ENCODE measurements around the gene HECW1.

Gene HECW1

GRCh38 chr7:43372676-43373355, 260.4 kb downstream of the HECW1 start:
- no peak for DNase-seq (ENCODE audit: low spot score)

GRCh38 chr7:43377196-43377960, 264.9 kb downstream of the HECW1 start:
- no peak for DNase-seq (ENCODE audit: low spot score)

GRCh38 chr7:43379210-43379609, 266.8 kb downstream of the HECW1 start:
- no peak for DNase-seq (ENCODE audit: low spot score)

GRCh38 chr7:43384616-43385308, 272.3 kb downstream of the HECW1 start:
- no peak for DNase-seq (ENCODE audit: low spot score)

GRCh38 chr7:43385309-43385680, 272.8 kb downstream of the HECW1 start:
- DNase-seq (ENCODE audit: low spot score), result no peak

GRCh38 chr7:43385856-43386255, 273.4 kb downstream of the HECW1 start:
- no peak for DNase-seq (ENCODE audit: low spot score)

GRCh38 chr7:43387932-43388331, 275.5 kb downstream of the HECW1 start:
- no peak for DNase-seq (ENCODE audit: low spot score)

GRCh38 chr7:43390576-43390975, 278.1 kb downstream of the HECW1 start:
- DNase-seq (ENCODE audit: low spot score), result no peak

GRCh38 chr7:43391518-43391917, 279.1 kb downstream of the HECW1 start:
- DNase-seq (ENCODE audit: low spot score), result no peak

- no peak for DNase-seq (ENCODE audit: low spot score)
Observed at GRCh38 chr7:43392638-43393330, 280.3 kb downstream of the HECW1 start.

- DNase-seq (ENCODE audit: low spot score), result no peak
Observed at GRCh38 chr7:43394441-43395130, 282.1 kb downstream of the HECW1 start.

- no peak for DNase-seq (ENCODE audit: low spot score)
Observed at GRCh38 chr7:43395351-43395750, 282.9 kb downstream of the HECW1 start.

GRCh38 chr7:43396187-43396740, 283.8 kb downstream of the HECW1 start:
- no peak for DNase-seq (ENCODE audit: low spot score)

GRCh38 chr7:43398831-43399230, 286.4 kb downstream of the HECW1 start:
- DNase-seq (ENCODE audit: low spot score), result no peak

GRCh38 chr7:43405948-43406347, 293.5 kb downstream of the HECW1 start:
- no peak for DNase-seq (ENCODE audit: low spot score)

GRCh38 chr7:43406961-43407360, 294.5 kb downstream of the HECW1 start:
- no peak for DNase-seq (ENCODE audit: low spot score)

GRCh38 chr7:43408981-43409380, 296.5 kb downstream of the HECW1 start:
- no peak for DNase-seq (ENCODE audit: low spot score)

- DNase-seq (ENCODE audit: low spot score), result no peak
Observed at GRCh38 chr7:43417455-43417854, 305.0 kb downstream of the HECW1 start.

- DNase-seq (ENCODE audit: low spot score), result no peak
Observed at GRCh38 chr7:43430411-43430810, 318.0 kb downstream of the HECW1 start.

GRCh38 chr7:43431020-43431595, 318.7 kb downstream of the HECW1 start:
- DNase-seq (ENCODE audit: low spot score), result no peak

- no peak for DNase-seq (ENCODE audit: low spot score)
Observed at GRCh38 chr7:43433639-43434038, 321.2 kb downstream of the HECW1 start.

Measured in germinal center (tissue), 1 donor.